GM18951 (cell line): ENCODE measurements around the gene ST6GALNAC3.

Experiments used
- POLR2A ChIP-seq: IDR thresholded peaks from 4 replicates; pipeline ENCODE4 v1.6.1; 2011; ENCODE audit warnings: mild to moderate bottlenecking; ENCODE audit not compliant: insufficient read length, insufficient read depth; ENCODE audit errors: extremely low read depth
- in situ Hi-C: fragments of 300-500 bp; cut with MboI; formaldehyde crosslinking; loops from one replicate; pipeline ENCODE4 v1.12.0; 2022; ENCODE audit warnings: low sequenced_read_pairs, mixed read lengths, inconsistent platforms; ENCODE audit not compliant: unreplicated experiment

The ST6GALNAC3 gene

DNA sequence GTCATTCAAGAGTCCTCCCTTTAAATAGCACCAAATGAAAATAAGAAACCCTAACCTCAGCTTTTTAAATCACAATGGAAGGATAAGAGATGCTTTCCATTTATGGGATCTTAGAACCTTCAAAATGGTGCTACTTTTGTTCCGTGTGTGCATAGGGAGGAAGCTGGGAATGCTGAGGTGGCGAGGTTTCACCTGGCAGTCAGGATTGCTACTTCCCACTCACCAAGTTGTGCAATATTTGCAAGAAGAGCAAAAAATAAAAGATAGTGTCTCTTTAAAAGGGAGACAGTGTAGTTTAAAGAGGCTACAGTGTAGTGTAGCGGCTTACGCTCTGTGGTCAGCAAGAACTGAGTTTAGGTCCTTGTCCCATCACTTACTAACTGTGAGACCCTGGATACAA, 400.4 kb downstream of the ST6GALNAC3 start:
- TF ChIP-seq POLR2A, result no peak
- in situ Hi-C loops, result no loop called here

DNA sequence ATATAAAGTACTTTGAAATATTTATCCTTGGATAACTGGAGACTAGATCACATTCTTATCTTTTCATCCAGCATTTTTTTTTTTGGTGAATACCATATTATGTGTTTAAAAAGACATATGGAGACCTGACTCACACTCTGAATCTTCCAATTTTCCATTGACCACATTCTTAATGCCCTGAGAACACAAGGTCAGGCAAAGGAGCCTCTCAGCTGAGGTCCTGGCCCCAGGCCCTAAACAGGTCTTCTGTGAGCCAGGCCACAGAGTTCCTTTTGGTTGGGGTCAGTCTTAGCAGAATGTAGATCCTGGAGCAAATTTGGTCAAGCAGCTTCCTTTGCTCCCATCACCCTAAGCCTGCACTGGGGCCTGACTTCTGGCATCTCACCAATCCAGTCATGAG, 402.6 kb downstream of the ST6GALNAC3 start:
- TF ChIP-seq POLR2A, result no peak
- in situ Hi-C loops, result no loop called here

DNA sequence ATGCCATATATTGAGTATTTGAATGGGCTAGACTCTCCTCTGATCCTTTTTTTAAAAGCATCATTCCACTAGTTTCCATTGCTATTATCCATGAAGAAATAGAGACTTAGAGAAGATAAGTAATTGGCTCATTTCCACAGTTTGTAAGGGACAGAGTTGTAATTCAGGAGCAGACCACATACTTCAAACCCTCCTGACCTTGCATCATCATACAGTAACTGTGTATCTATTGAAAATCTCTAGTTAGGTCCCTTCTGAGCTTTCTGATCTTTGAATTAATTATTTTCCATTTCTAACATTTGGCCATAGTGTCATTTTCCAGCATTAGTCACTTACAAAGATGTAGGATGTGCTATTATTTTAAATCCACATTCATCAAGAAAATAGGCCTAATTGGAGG, 406.3 kb downstream of the ST6GALNAC3 start:
- no peak for TF ChIP-seq POLR2A
- in situ Hi-C loops, result no loop called here

DNA sequence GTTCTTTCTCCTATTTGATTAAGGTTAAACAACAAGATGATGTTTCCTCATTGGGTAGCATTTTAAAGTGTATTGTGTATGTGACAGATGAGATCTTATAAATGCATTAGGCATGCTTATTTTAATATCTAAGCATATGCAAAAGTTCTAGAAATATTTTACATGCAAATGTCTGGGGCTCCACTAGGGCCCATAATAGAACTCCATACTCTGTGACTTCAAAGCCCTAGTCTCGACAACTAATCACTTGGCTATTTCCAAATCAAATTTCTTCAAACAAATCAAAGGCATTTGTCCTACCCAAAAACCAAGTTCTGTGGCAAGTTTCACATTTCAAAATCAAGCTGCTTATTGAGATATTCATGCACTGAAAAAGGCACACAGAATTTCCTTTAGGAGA, 407.1 kb downstream of the ST6GALNAC3 start:
- TF ChIP-seq POLR2A, result no peak
- in situ Hi-C loops, result no loop called here

DNA sequence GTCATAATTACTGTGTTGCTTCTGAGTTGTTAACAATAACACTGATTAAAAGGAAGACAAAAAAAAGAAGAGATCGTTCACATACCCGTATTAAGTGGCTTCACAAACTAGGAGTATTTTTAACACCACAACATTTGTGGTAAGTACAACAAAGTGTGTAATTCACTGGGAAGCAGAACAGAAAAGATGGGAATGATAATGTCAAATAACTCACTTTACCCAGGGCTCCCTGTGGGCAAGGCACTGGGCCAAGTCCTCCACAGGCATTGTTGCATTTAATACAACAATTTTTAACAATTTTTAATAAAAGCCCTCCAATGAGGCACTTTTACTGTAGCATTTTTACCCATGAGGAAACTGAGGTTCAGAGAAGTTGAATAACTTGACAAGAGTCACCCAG, 407.7 kb downstream of the ST6GALNAC3 start:
- in situ Hi-C loops, result no loop called here
- TF ChIP-seq POLR2A, result no peak

DNA sequence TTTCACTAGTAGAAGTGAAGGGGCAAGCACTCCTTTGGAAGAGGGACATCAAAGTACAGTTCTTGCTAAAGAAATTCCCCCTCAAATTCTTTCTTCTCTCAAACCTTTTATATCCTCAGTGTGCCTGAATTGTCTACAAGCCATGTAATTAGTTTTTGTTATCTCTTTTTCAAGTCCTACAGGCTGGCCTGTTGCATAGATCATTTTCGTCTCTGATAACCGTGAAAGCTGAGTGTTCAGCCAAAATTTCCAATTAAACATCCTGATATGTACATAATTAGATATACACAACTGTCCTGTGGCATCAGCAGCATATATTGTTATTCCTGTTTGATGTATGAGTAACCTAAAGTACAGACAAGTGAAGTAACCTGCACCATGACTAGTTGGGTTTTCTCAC, 417.2 kb downstream of the ST6GALNAC3 start:
- no peak for TF ChIP-seq POLR2A
- in situ Hi-C loops, result no loop called here

DNA sequence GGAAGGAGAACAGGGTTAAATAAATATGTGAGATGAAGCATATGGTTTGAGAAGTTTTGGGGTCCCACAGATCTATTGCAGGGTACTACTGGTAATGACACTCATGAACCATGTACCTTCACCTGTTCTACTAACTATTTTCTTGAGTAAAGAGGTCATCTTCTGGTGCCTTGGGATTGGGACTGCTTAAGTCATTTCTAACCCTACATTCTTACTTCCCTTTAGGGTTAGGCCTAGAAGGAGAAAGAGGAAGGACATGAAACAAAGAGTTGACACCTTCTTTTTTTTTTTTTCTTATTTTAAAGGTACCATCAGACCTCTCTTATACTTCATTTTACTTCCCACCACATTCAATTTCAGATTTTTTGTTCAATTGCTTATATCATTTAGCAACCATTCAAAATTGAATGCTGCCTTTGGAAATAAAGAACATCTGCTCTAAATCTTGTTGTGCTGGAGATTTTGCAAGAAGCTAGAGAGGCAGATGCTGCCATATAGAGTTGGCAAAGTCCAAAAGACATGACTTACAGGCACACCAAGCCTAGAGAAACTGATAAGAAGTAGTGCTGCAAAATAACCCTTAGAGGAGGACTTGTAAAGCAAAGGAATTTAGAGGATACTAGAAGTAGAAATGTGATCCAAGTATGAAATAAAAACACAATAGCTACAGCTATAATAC, 418.3 kb downstream of the ST6GALNAC3 start:
- in situ Hi-C loops, result no loop called here
- TF ChIP-seq POLR2A, result no peak

DNA sequence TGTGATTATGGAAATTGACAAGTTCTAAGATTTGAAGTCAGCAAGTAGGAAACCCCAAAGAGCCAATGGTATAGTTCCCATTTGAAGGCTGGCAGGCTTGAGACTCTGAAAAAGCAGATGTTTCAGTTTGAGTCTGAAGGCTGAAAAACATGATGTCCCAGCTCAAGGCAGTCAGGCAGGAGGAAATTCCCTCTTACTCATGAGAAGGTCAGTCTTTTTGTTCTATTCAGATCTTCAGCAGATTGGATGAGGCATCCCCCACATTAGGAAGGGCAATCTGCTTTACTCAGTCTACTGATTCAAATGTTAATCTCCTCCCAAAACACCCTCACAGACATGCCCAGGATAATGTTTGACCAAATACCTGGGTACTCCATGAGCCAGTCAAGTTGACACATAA, 420.3 kb downstream of the ST6GALNAC3 start:
- TF ChIP-seq POLR2A, result no peak
- in situ Hi-C loops, result no loop called here

DNA sequence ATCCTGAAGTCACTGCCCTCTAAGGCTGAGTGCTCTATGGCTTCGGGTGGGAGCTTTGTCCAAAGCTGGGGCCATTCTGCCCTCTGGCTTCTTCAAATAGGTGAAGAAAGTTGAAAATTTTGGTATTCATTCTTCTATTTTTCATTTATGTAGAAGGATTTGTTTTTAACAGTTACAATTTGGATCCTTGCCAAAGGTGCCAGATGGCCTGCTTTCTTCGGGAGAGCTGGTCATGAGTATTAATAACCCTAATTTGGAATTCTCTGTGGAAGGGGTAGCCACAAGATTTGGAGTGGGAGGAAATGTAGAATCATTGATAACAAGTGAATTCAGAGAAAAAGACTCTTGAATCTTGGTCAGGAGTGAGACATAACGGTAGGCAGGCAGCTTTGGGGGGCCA, 422.3 kb downstream of the ST6GALNAC3 start:
- in situ Hi-C loops, result no loop called here
- TF ChIP-seq POLR2A, result no peak

DNA sequence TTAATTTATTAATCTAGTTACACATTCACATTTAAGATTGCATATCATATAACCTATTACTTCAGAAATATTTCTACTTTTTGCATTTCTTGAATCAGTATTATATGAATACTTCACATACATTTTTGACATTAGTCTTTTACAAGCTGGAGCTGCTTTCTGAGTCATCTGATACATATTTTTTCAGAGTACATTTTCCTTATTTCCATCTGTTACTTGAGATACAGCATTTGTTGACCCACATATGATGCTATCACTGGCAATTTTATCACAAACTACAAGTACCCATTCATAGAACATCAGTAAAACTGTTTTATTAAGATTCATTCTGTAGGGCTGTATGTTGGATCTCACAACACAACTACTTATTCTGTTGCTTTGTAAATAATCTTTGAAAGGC, 425.6 kb downstream of the ST6GALNAC3 start:
- in situ Hi-C loops, result no loop called here
- no peak for TF ChIP-seq POLR2A

DNA sequence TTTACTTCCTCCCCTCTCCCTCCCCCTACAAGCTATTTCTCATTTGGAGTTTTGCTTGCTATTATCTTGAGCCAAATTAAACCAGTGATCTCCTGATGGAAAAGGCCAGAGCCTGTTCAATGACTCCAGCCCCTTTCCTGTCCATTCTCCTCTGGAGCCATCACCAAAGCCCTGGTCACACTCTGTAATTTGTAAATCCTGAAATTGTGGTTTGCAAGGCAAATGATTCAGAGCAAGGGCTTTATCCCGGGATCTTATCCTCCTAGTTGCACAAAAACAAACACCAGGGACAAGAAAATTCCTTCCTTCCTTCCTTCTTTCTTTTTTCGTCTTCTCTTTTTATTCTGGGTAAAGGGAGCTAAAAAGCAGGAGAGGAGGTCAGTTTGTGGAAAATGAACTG, 426.6 kb downstream of the ST6GALNAC3 start:
- in situ Hi-C loops, result no loop called here
- TF ChIP-seq POLR2A, result no peak

DNA sequence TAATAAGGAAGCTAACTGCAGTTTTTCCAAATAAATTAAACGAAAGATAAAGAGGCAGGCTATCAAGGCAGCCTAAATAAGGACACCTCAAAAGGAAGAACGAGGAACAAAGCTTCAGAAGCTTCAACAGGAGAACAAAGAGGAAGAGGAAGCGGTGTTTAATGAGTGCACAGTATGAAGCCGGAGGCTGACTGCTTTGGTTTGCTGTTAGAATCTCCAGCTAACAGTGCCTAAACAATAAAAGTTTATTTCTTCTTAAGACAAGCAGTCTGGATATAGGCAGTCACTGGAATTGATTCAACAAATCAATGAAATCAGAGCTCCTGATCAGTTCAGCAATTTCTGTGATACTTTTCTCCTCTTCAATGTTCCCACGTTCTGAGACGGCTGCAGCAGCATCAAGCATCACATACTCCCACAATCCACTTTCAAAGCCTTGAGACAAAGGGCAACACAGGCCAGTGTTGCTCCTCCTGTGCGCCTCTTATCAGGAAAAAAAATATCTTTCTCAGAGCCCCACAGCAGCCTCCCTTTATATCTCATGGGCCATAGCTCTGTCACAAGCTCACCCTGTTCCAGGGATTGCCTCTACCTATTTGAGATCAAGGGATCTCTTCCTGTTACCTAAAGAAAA, 427.2 kb downstream of the ST6GALNAC3 start:
- in situ Hi-C loops, result no loop called here
- no peak for TF ChIP-seq POLR2A

DNA sequence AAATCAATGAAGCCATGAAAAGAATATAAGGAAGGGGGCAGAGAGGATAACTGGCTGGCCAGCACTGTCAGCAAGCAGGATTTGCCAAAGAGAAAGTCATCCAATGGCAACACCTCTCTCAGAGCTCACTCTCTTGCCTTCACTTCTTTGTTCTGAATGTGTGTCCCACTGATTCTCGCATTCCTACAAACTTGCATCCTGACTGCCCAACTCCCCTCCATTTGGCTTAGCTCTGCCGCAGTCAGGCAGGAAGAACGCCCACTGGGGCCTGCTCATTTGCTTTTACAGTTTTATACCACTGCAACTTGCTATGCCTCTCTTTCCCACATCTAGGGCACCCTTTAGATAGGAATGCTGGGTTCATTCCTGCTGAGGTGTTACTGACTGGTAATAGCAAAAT, 428.6 kb downstream of the ST6GALNAC3 start:
- in situ Hi-C loops, result no loop called here
- TF ChIP-seq POLR2A, result no peak

DNA sequence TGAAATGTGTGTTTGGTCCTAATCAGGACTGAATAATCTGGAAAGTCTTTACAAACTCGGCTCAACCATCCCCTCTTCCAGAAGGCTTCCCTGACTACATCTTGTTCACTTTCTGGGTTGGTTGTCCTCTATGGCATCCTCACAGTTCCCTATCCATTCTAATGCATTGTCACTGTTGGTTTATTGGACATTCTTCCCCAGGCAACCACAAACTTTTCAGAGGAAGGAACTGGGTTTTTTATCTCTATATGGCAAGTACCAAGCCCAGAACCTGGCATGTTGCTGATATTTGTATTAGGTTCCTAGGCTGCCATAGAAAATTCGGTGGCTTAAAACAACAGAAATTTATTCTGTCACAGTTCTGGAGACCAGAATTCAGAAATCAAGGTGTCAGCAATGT, 429.2 kb downstream of the ST6GALNAC3 start:
- in situ Hi-C loops, result no loop called here
- no peak for TF ChIP-seq POLR2A
